K562 (cell line): ENCODE measurements around the gene OR56B4. TPM values are rescaled to one million over a fixed set of nuclear protein-coding genes. Genes with fewer than 3 reads are reported as not detected.

Source experiments
- ATF1 ChIP-seq, 2 experiments: fragments of 450-650 bp in 1 of 2; IDR thresholded peaks; 2 replicates each; pipeline ENCODE4 v1.6.1; 2016; ENCODE audit warnings: missing compliant biosample characterization in 1 of 2, missing genetic modification characterization in 1 of 2
- ATF7 ChIP-seq: fragments of 450-650 bp; IDR thresholded peaks from 2 replicates; pipeline ENCODE4 v1.7.1; 2014; ENCODE audit warnings: mild to moderate bottlenecking, moderate library complexity
- KDM1A ChIP-seq, 2 experiments: fragments of 450-650 bp; IDR thresholded peaks; 2 replicates each; pipeline ENCODE4 v1.6.1; 2016; ENCODE audit warnings: mild to moderate bottlenecking in 2 of 2
- NFE2 ChIP-seq: IDR thresholded peaks from 2 replicates; pipeline ENCODE4 v1.6.1; 2014; ENCODE audit warnings: antibody characterized with exemption, low read depth
- NFE2L1 ChIP-seq: fragments of 450-650 bp; IDR thresholded peaks from 2 replicates; pipeline ENCODE4 v1.6.1; 2016; ENCODE audit warnings: missing genetic modification characterization, low read depth, mild to moderate bottlenecking, missing compliant biosample characterization, moderate library complexity, borderline replicate concordance
- POLR2A ChIP-seq: fragments of 450-650 bp; conservative IDR thresholded peaks from 2 replicates; pipeline ENCODE4 v1.6.1; 2016
- PURB ChIP-seq: sonication (generic); formaldehyde crosslinking; IDR thresholded peaks from 2 replicates; pipeline ENCODE4 v1.9.0; 2021; ENCODE audit warnings: low read depth, mild to moderate bottlenecking, missing genetic modification reagents
- RBM22 ChIP-seq: fragments of 200-400 bp; formaldehyde crosslinking; IDR thresholded peaks from 2 replicates; pipeline ENCODE4 v1.6.1; 2018; ENCODE audit warnings: low read length, low read depth; ENCODE audit not compliant: poor library complexity, severe bottlenecking
- RBM34 ChIP-seq: fragments of 200-400 bp; formaldehyde crosslinking; IDR thresholded peaks from 2 replicates; pipeline ENCODE4 v1.6.1; 2018; ENCODE audit warnings: low read length, borderline replicate concordance; ENCODE audit not compliant: insufficient read depth
- TARDBP ChIP-seq: fragments of 450-650 bp; IDR thresholded peaks from 2 replicates; pipeline ENCODE4 v1.6.1; 2016
- ZNF785 ChIP-seq: fragments of 250-450 bp; sonication (Bioruptor Pico); IDR thresholded peaks from 2 replicates; pipeline ENCODE4 v1.4.0; 2020; ENCODE audit warnings: mild to moderate bottlenecking
- polyA plus RNA-seq, 8 experiments: library from polyadenylated mRNA; depleted of rRNA in 4 of 8; stranded (reverse) in 5 of 8; unstranded in 3 of 8; fragments of >200 nt; fragmentation: Nextera tagmentation in 2 of 8; fragmentation: Illumina TruSeq in 1 of 8; extraction: Ambion mirVana in 2 of 8; extraction: Trizol in 1 of 8; gene quantifications; 2 replicates each; pipeline versions ENCODE4 v1.2.1 to v1.2.3, GENCODE V29; 2011 to 2014; ENCODE audit warnings: inconsistent platforms in 1 of 8, missing spikeins in 1 of 8
- total RNA-seq, 7 experiments: library from RNA; depleted of rRNA in 6 of 7; stranded (reverse); fragments of >200 nt in 6 of 7; fragmentation: Illumina TruSeq in 2 of 7; extraction: Trizol in 2 of 7; gene quantifications; 2 replicates each; pipeline versions ENCODE4 v1.2.1 to v1.2.3, GENCODE V29; 2011 to 2021; ENCODE audit warnings: low replicate concordance in 1 of 7
- TF ChIP-seq, protein P1 (sequence below), 2 experiments: fragments of 450-650 bp in 1 of 2; sonication (generic) in 1 of 2; formaldehyde crosslinking in 1 of 2; IDR thresholded peaks; 2 replicates each; pipeline versions ENCODE4 v1.7.1 to v1.9.0; 2016 to 2022; ENCODE audit warnings: inconsistent platforms in 1 of 2, mild to moderate bottlenecking in 1 of 2, missing genetic modification reagents in 1 of 2
- TF ChIP-seq, protein P2 (sequence below): fragments of 250-450 bp; sonication (Bioruptor Pico); IDR thresholded peaks from 2 replicates; pipeline ENCODE4 v1.5.0; 2020; ENCODE audit warnings: mild to moderate bottlenecking, borderline replicate concordance
- TF ChIP-seq, protein P3 (sequence below): sonication (generic); formaldehyde crosslinking; IDR thresholded peaks from 2 replicates; pipeline ENCODE4 v1.5.0; 2020; ENCODE audit warnings: missing genetic modification reagents
- TF ChIP-seq, protein P4 (sequence below): sonication (generic); formaldehyde crosslinking; IDR thresholded peaks from 2 replicates; pipeline ENCODE4 v1.9.0; 2022; ENCODE audit warnings: mild to moderate bottlenecking, missing genetic modification reagents

The OR56B4 gene
- total and polyA plus RNA-seq, 9 of the 15 experiments (the other 6 are each of a cell fraction or from before 2014, with no cell fraction given), result 0.07 TPM; not detected in 8

DNA sequence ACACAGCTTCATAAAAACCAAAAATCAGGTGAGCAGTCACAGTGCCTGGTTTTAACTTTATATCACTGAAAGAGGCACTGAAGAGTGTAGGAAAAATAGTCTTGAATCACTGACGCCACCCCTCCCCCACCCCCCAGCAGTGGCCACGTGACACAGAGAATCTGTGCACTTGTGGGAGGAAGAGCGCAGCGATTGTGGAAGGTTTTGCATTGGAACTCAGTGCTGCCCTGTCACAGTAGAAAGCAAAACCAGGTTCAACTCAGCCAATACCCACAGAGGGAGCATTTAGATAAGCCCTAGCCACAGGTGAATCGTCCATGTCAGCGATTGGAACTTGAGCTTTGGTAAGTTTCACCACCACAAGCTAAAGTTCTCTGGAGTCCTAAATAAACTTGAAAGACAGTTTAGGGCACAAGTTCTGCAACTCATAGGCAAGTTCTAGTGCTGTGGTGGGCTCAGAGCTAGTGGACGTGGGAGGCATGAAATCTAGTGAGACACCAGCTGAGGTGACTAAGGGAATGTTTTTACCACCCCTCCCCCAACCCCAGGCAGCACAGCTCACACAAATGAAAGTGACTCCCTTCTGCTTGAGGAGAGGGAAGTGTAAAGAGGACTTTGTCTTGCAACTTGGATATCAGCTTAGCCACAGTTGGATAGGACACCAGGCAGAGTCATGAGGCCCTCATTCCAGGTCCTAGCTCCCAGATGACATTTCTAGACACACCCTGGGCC, 49.3 kb downstream of the OR56B4 start (continued):
- TF ChIP-seq, protein P1, sequence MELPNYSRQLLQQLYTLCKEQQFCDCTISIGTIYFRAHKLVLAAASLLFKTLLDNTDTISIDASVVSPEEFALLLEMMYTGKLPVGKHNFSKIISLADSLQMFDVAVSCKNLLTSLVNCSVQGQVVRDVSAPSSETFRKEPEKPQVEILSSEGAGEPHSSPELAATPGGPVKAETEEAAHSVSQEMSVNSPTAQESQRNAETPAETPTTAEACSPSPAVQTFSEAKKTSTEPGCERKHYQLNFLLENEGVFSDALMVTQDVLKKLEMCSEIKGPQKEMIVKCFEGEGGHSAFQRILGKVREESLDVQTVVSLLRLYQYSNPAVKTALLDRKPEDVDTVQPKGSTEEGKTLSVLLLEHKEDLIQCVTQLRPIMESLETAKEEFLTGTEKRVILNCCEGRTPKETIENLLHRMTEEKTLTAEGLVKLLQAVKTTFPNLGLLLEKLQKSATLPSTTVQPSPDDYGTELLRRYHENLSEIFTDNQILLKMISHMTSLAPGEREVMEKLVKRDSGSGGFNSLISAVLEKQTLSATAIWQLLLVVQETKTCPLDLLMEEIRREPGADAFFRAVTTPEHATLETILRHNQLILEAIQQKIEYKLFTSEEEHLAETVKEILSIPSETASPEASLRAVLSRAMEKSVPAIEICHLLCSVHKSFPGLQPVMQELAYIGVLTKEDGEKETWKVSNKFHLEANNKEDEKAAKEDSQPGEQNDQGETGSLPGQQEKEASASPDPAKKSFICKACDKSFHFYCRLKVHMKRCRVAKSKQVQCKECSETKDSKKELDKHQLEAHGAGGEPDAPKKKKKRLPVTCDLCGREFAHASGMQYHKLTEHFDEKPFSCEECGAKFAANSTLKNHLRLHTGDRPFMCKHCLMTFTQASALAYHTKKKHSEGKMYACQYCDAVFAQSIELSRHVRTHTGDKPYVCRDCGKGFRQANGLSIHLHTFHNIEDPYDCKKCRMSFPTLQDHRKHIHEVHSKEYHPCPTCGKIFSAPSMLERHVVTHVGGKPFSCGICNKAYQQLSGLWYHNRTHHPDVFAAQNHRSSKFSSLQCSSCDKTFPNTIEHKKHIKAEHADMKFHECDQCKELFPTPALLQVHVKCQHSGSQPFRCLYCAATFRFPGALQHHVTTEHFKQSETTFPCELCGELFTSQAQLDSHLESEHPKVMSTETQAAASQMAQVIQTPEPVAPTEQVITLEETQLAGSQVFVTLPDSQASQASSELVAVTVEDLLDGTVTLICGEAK (IDR thresholded peaks at IDR 0.05), result no peak
- TF ChIP-seq, protein P1 (CRISPR knock-in tag; IDR thresholded peaks at IDR 0.05), result no peak
- 0 out of 2 replicates have a peak, but pooled peaks have one; percentile 8 for TF ChIP-seq NFE2
- TF ChIP-seq NFE2L1 (tag), result no peak
- peak; percentile 73 to 76; a peak in 3 of 4 replicates for TF ChIP-seq KDM1A (IDR thresholded peaks at IDR 0.05)
- no peak for TF ChIP-seq ZNF785
- TF ChIP-seq RBM34, result no peak
- TF ChIP-seq, protein P2, sequence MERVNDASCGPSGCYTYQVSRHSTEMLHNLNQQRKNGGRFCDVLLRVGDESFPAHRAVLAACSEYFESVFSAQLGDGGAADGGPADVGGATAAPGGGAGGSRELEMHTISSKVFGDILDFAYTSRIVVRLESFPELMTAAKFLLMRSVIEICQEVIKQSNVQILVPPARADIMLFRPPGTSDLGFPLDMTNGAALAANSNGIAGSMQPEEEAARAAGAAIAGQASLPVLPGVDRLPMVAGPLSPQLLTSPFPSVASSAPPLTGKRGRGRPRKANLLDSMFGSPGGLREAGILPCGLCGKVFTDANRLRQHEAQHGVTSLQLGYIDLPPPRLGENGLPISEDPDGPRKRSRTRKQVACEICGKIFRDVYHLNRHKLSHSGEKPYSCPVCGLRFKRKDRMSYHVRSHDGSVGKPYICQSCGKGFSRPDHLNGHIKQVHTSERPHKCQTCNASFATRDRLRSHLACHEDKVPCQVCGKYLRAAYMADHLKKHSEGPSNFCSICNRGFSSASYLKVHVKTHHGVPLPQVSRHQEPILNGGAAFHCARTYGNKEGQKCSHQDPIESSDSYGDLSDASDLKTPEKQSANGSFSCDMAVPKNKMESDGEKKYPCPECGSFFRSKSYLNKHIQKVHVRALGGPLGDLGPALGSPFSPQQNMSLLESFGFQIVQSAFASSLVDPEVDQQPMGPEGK (CRISPR knock-in tag), result no peak
- TF ChIP-seq, protein P3, sequence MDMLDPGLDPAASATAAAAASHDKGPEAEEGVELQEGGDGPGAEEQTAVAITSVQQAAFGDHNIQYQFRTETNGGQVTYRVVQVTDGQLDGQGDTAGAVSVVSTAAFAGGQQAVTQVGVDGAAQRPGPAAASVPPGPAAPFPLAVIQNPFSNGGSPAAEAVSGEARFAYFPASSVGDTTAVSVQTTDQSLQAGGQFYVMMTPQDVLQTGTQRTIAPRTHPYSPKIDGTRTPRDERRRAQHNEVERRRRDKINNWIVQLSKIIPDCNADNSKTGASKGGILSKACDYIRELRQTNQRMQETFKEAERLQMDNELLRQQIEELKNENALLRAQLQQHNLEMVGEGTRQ, result peak; percentile 79
- TF ChIP-seq PURB, result no peak
- TF ChIP-seq, protein P4, sequence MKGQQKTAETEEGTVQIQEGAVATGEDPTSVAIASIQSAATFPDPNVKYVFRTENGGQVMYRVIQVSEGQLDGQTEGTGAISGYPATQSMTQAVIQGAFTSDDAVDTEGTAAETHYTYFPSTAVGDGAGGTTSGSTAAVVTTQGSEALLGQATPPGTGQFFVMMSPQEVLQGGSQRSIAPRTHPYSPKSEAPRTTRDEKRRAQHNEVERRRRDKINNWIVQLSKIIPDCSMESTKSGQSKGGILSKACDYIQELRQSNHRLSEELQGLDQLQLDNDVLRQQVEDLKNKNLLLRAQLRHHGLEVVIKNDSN (CRISPR knock-in tag), result peak; percentile 69
- TF ChIP-seq POLR2A, result no peak
- no peak for TF ChIP-seq ATF7
- no peak for TF ChIP-seq TARDBP
- TF ChIP-seq RBM22, result no peak
- no peak for TF ChIP-seq ATF1 (CRISPR knock-in tag; IDR thresholded peaks at IDR 0.05)
- TF ChIP-seq ATF1 (tag; IDR thresholded peaks at IDR 0.05), result no peak
